ENCODE results near the gene TLE1. TPM values are rescaled to one million over a fixed set of nuclear protein-coding genes. Genes with fewer than 3 reads are reported as not detected.

The TLE1 gene
- polyA plus RNA-seq, 3 donors = 0.46 to 2.5 (median 1.2) TPM

GRCh38 chr9:81585191-81585763 lies 104.1 kb downstream of the TLE1 start:
- Mint-ChIP-seq H3K4me3 (no peak overlapping the region), H3K27ac (peak overlapping the region in 1 of 7 donors; percentile 0), H3K27me3 (ENCODE audit: low read depth in 3 of 3) (no peaks in the 10 kb centered on the region), H3K9me3 (peaks cover 0 to 3% (median 0%) of the 10 kb centered on the region in 7 donors), H3K4me1 (no peaks in the 10 kb centered on the region), H3K36me3 (peaks cover 33 to 46% of the 10 kb centered on the region in 2 donors)
- DNase-seq = no peak
- Histone ChIP-seq H4K20me1 (ENCODE audit: insufficient read depth, low read length) (no peaks in the 10 kb centered on the region), H3K9me3 (replicated peaks in 1 of 2; ENCODE audit: control insufficient read depth in 1 of 2, insufficient read depth in 1 of 2, low read length in 2 of 2) (no peaks in the 10 kb centered on the region), H2AFZ (ENCODE audit: insufficient read depth, low read depth, low read length, poor library complexity, severe bottlenecking) (no peak overlapping the region), H3K4me3 (replicated peaks in 1 of 3; ENCODE audit: low read depth in 2 of 3, low read length in 3 of 3) (no peak overlapping the region), H3K4me2 (replicated peaks; ENCODE audit: extremely low read depth, low read length, poor library complexity, severe bottlenecking) (no peak overlapping the region), H3K4me1 (ENCODE audit: control insufficient read depth in 1 of 2, insufficient read depth in 2 of 2, low read length in 2 of 2) (no peaks in the 10 kb centered on the region), H3K27ac (ENCODE audit: low read depth in 1 of 2, low read length in 2 of 2) (no peak overlapping the region), H3K9ac (ENCODE audit: insufficient read depth, low read length, poor library complexity, severe bottlenecking) (no peak overlapping the region), H3K79me2 (ENCODE audit: insufficient read depth, low read length) (no peaks in the 10 kb centered on the region), H3K36me3 (replicated peaks in 1 of 2; ENCODE audit: control insufficient read depth in 1 of 2, insufficient read depth in 2 of 2, low read length in 2 of 2) (no peaks in the 10 kb centered on the region), H3K27me3 (ENCODE audit: control insufficient read depth in 2 of 2, insufficient read depth in 2 of 2, low read length in 2 of 2) (no peaks in the 10 kb centered on the region)
- intact Hi-C loops (cut with micrococcal nuclease) = no loop called here
- 91% methylated on average over 8 of the region's 11 CpGs for WGBS (ENCODE audit: insufficient coverage)
- TF ChIP-seq CTCF (IDR thresholded peaks at IDR 0.05) = no peak

GRCh38 chr9:81584099-81584498 lies 105.2 kb downstream of the TLE1 start:
- no peak for DNase-seq
- H3K36me3 ChIP-seq (replicated peaks in 1 of 2; ENCODE audit: control insufficient read depth in 1 of 2, insufficient read depth in 2 of 2, low read length in 2 of 2) = no peaks in the 10 kb centered on the region
- 60% methylated on average over 1 of the region's 8 CpGs for WGBS (ENCODE audit: insufficient coverage)

More at GRCh38 chr9:81584099-81584498, 105.2 kb downstream of the TLE1 start:
- TF ChIP-seq CTCF (IDR thresholded peaks at IDR 0.05) = no peak
- no peak overlapping the region for H3K27ac Mint-ChIP-seq
- no peak overlapping the region for H3K9ac ChIP-seq (ENCODE audit: insufficient read depth, low read length, poor library complexity, severe bottlenecking)
- H2AFZ ChIP-seq (ENCODE audit: insufficient read depth, low read depth, low read length, poor library complexity, severe bottlenecking) = no peak overlapping the region
- H3K4me3 ChIP-seq (replicated peaks in 1 of 3; ENCODE audit: low read depth in 2 of 3, low read length in 3 of 3) = no peak overlapping the region
- no peaks in the 10 kb centered on the region for H3K79me2 ChIP-seq (ENCODE audit: insufficient read depth, low read length)
- no peaks in the 10 kb centered on the region for H3K27me3 Mint-ChIP-seq (ENCODE audit: low read depth in 3 of 3)
- H3K4me3 Mint-ChIP-seq = no peak overlapping the region
- no peaks in the 10 kb centered on the region for H3K4me1 ChIP-seq (ENCODE audit: control insufficient read depth in 1 of 2, insufficient read depth in 2 of 2, low read length in 2 of 2)
- H3K27ac ChIP-seq (ENCODE audit: low read depth in 1 of 2, low read length in 2 of 2) = no peak overlapping the region
- no peaks in the 10 kb centered on the region for H3K9me3 ChIP-seq (replicated peaks in 1 of 2; ENCODE audit: control insufficient read depth in 1 of 2, insufficient read depth in 1 of 2, low read length in 2 of 2)
- H3K27me3 ChIP-seq (ENCODE audit: control insufficient read depth in 2 of 2, insufficient read depth in 2 of 2, low read length in 2 of 2) = no peaks in the 10 kb centered on the region
- H3K4me2 ChIP-seq (replicated peaks; ENCODE audit: extremely low read depth, low read length, poor library complexity, severe bottlenecking) = no peak overlapping the region
- no peaks in the 10 kb centered on the region for H4K20me1 ChIP-seq (ENCODE audit: insufficient read depth, low read length)
- H3K36me3 Mint-ChIP-seq = peaks cover 23 to 37% of the 10 kb centered on the region in 2 donors
- intact Hi-C loops (cut with micrococcal nuclease) = no loop called here
- H3K9me3 Mint-ChIP-seq = peaks cover 0 to 3% (median 0%) of the 10 kb centered on the region in 7 donors
- H3K4me1 Mint-ChIP-seq = no peaks in the 10 kb centered on the region
